Measurements from ENCODE around the gene FOXO3. TPM values are rescaled to one million over a fixed set of nuclear protein-coding genes. Genes with fewer than 3 reads are reported as not detected.

Gene FOXO3
- total and polyA plus RNA-seq, 2 donors (not counting 3 experiments of a cell fraction or from before 2014, with no cell fraction given), result 14.4 to 16.9 TPM

GRCh38 chr6:108585921-108586536 lies 25.3 kb downstream of the FOXO3 start:
- Histone ChIP-seq H2AFZ (ENCODE audit: low read depth, low read length) (no peak overlapping the region), H3K4me3 (replicated peaks in 1 of 3; ENCODE audit: insufficient read depth in 1 of 3, low read depth in 1 of 3, low read length in 3 of 3) (no peak overlapping the region), H3K9me3 (replicated peaks; ENCODE audit: control insufficient read depth, insufficient read depth, low read length) (no peaks in the 10 kb centered on the region), H3K4me1 (ENCODE audit: control insufficient read depth, extremely low read depth, insufficient read depth, low read length) (peaks cover 52% of the 10 kb centered on the region), H3K27me3 (ENCODE audit: control insufficient read depth in 2 of 2, insufficient read depth in 2 of 2, low read length in 2 of 2) (no peaks in the 10 kb centered on the region), H3K9ac (replicated peaks; ENCODE audit: extremely low read depth, insufficient read depth, low read length) (no peak overlapping the region), H4K20me1 (replicated peaks; ENCODE audit: control insufficient read depth, extremely low read depth, insufficient read depth, low read length) (peaks cover 3% of the 10 kb centered on the region), H3K36me3 (ENCODE audit: control insufficient read depth in 2 of 2, extremely low read depth in 1 of 2, insufficient read depth in 2 of 2, low read length in 2 of 2) (no peaks in the 10 kb centered on the region), H3K27ac (ENCODE audit: insufficient read depth, low read depth, low read length) (no peak overlapping the region), H3K79me2 (ENCODE audit: control insufficient read depth, insufficient read depth, low read length) (peaks cover 7% of the 10 kb centered on the region), H3K4me2 (ENCODE audit: insufficient read depth, low read length) (no peak overlapping the region), H3K9me1 (replicated peaks; ENCODE audit: control insufficient read depth, extremely low read depth, insufficient read depth, low read length) (no peaks in the 10 kb centered on the region)
- intact Hi-C loops (cut with micrococcal nuclease) (loop anchor here (5.0 kb wide), 1 partner anchor 86 kb away; no protein-coding TSS in a partner anchor), dilution Hi-C loops (cut with MboI; ENCODE audit: extremely low pct_ligation_motif_present, low sequenced_read_pairs) (no loop called here)
- TF ChIP-seq FOS (IDR thresholded peaks at IDR 0.05; ENCODE audit: borderline replicate concordance, insufficient read depth, low read length) (no peak), MAX (IDR thresholded peaks at IDR 0.05; ENCODE audit: insufficient read depth, insufficient read length) (no peak), EZH2 (IDR thresholded peaks at IDR 0.05; ENCODE audit: borderline replicate concordance, low read depth, low read length, severe bottlenecking) (no peak), JUN (IDR thresholded peaks at IDR 0.05; ENCODE audit: borderline replicate concordance, insufficient read depth, insufficient read length, low read depth) (no peak), MYC (IDR thresholded peaks at IDR 0.05; ENCODE audit: low read depth, low read length) (no peak), POLR2A (IDR thresholded peaks at IDR 0.05; ENCODE audit: low read depth, low read length) (no peak), GATA2 (IDR thresholded peaks at IDR 0.05; ENCODE audit: insufficient read depth, insufficient read length, low read depth, low read length) (no peak), POLR2AphosphoS5 (IDR thresholded peaks at IDR 0.05; ENCODE audit: insufficient read depth, low read depth, low read length) (no peak), CTCF (IDR thresholded peaks at IDR 0.05; ENCODE audit: extremely low read depth in 1 of 2, insufficient read depth in 1 of 2, low read depth in 1 of 2, low read length in 2 of 2) (no peak)
- ChIA-PET POLR2A (no interaction called here), CTCF (interaction anchor here (0.9 kb wide), 1 partner anchor 8 kb away, joined by 3 read pairs; no protein-coding TSS in a partner anchor)
- FAIRE-seq (no peak), DNase-seq (ENCODE audit: low read depth, low spot score) (no peak)
- BruUV-seq (replicated peaks), result no TSS peak
